Activated CD4-positive, alpha-beta T cell treated with anti-CD3 and anti-CD28 coated beads, Interleukin-10, Interleukin-2, amounts not matched to agents 100 ng/mL and 50 ng/mL, durations not matched to agents 16 hours and 8 hours (primary cell): ENCODE data around the gene TNFAIP1.
"Not testable (repeated sequence)": the region's sequence is repeated elsewhere in the genome, so short reads cannot be mapped to it uniquely, and the experiment has no call there.

Experiments
- DNase-seq: peaks from one replicate; pipeline ENCODE4 v3.0.0-alpha.2; 2020

TNFAIP1 gene

DNA sequence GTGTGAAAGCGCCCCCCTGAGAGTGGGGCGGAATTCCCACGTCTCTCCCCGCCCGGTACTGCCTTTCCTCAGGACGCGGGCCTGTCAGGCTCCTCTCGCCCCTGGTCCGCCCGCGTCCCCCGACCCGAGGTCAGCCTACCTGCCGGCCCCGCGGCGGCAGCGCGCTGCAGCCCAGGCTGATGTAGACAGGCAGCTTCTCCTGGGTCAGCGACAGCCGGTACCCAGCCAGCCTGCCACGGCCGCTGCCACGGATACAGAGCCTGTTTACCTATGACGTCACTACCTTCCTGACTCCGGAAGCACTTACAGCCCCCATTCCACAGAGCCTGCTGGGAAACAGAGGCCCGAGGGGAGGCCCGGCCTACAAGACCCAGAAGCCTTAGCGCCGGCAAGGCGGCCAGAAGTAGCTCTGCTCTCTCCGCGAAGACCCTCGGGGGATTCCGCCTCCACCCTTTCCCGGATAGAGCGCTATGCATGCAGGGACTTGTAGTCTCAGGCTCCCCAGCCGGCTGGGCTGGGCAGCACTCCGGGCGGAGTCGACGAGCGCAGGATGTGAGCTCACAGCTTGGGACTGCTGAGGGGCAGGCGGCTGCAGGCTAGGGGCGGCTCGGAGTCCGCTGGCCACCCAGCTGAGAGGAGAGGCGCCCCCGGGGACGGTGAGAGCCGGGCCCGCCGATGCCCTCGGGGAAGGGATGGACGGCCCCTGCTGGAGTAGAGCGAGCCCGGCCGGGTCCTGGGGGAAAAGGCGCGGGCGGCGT lies at the start of gene TNFAIP1, which contains the start of gene IFT20:
Gene TNFAIP1 (plus strand): TSS at position 561 of the 758 bp plus-strand sequence. CDS start 3,761 bp downstream, outside the sequence.
Gene IFT20 (minus strand): TSS at position 272 of the 758 bp plus-strand sequence. CDS start 3,487 bp downstream, outside the sequence.
- peak; percentile 100 for DNase-seq

DNA sequence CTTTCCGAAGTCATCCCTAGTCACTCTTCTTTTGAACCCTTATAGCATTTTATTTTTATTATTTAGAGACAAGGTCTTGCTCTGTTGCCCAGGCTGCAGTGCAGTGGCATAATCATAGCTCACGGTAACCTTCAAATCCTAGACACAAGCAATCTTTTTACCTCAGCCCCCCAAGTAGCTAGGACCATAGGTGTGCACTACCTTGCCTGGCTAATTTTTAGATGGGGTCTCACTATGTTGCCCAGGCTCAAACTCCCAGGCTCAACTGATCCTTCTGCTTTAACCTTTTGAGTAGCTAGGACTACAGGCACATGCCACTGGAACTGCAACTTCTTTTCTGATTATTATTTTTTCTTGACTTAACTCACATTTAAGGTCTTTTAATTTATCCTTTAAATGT lies 49.6 kb upstream of the TNFAIP1 start:
- no peak for DNase-seq

GRCh38 chr17:28290703-28291102 lies 44.9 kb upstream of the TNFAIP1 start:
- no peak for DNase-seq

- no peak for DNase-seq
Observed at GRCh38 chr17:28291780-28292330, 43.7 kb upstream of the TNFAIP1 start.

- not testable (repeated sequence) for DNase-seq
Observed at GRCh38 chr17:28292878-28293277, 42.7 kb upstream of the TNFAIP1 start.

DNA sequence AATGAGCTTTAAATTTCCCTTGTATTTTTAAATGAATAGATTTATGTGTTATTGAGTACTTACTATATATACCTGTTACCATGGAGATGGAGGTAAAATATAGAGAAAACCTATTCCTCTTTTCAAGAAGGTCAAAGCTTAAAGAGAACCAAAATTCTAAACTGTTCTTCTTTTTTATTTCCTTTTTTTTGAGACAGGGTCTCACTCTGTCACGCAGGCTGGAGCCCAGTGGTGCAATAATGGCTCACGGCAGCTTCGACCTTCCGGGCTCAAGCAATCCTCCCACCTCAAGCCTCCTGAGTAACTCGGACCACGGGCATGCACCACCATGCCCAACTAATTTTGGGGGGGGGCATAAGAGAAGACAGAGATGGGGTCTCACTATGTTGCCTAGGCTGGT lies 41.6 kb upstream of the TNFAIP1 start:
- no peak for DNase-seq

- peak; percentile 28 for DNase-seq
Observed at GRCh38 chr17:28295677-28296578, 39.6 kb upstream of the TNFAIP1 start.

DNA sequence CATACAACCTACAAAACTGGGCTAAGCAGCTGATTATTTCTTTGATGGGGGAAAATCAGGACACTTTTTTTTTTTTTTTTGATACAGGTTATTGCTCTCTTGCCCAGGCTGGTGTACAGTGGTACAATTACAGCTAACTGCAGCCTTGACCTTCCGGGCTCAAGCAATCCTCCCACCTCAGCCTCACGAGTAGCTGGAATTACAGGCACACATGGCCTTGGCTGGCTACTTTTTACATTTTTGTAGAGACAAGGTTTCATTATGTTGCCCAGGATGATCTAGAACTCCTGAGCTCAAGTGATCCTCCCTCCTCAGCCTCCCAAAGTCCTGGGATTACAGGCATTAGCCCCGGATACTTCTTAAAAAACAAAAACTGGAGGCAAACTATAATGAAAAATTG lies 37.1 kb upstream of the TNFAIP1 start:
- DNase-seq = no peak

DNA sequence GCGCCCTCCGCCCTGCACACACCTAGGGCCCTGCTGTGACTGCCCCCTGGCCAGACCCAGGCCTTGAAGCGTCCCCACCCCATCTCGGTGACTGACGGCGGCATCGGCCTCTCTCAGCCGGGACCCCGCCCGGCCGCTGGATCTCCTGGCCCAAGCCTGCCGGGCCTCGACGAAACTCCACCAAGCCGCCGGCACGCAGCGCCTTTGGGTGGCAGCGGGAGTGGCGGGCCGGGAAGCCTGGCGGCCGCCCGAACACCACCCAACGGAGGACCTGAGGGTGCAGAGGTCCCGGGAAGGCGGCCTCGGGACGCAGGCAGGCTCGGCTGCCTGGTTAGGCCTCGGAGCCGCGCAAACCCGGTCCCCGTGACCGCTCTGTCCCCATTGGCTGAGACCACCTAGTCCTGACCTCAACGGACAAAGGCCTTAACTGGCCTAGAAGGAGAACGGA lies 28.6 kb upstream of the TNFAIP1 start:
- no peak for DNase-seq

DNA sequence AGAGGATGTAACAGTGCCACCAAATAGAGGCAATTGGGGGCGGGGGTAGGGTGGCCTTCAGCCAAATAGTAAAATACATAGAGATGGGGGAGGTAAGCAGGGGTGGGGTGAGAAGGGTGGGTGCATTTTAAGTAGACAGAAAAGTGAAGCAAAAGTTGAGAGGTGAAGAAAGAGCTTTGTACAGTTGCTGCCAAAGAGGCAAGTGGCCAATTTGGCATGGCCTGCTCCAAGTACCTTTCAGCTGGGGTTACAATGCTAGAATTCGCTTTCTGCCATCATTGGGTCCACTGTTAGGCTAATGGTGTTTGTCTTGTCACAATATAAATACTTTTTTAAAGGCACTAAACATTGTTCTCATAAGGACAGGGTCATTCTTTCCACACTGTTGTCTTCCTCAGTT lies 21.7 kb upstream of the TNFAIP1 start:
- no peak for DNase-seq

GRCh38 chr17:28315846-28316705 lies 19.5 kb upstream of the TNFAIP1 start:
- no peak for DNase-seq

DNA sequence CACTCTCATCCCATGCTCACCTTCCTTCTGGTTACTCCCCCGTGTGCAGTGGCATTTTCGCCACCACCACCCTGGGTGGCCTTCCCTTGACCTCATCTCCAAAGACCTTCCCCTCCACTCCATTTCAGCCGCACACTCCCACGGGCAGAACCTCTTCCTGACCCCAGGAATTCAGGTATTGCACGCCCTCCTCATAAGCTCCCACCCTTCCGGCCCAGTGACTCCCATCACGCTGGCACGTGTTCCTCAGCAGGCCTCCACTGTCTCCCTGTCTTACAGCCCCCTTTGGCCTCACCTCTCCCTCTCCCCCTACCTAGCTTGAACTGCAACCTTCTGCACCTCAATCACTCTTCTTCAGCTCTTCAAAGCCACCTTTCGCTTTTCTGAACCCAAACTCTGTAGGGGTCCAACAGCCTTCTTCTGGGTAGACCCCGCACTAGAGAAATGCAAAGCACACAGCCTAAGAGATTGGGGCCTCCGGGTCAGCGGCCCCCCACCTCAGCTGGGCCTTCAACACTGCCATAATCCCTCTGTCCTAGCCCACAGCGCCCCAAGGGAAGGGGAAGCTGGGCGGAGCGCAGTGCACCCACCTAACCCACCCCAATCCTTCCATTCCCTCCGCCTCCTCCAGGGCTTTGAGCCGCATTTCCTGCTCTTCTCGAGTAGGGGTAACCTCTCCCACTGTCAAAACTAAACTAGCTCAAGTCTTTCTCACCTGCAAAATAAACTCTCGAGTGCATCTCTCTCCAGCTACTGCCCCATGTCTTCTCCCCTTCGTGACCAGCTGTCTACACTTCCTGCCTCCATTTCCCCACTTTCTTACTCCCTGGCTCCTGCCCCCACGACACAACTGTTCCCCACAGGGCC lies 18.2 kb upstream of the TNFAIP1 start:
- no peak for DNase-seq

GRCh38 chr17:28317966-28318758 lies 17.4 kb upstream of the TNFAIP1 start:
- no peak for DNase-seq

DNA sequence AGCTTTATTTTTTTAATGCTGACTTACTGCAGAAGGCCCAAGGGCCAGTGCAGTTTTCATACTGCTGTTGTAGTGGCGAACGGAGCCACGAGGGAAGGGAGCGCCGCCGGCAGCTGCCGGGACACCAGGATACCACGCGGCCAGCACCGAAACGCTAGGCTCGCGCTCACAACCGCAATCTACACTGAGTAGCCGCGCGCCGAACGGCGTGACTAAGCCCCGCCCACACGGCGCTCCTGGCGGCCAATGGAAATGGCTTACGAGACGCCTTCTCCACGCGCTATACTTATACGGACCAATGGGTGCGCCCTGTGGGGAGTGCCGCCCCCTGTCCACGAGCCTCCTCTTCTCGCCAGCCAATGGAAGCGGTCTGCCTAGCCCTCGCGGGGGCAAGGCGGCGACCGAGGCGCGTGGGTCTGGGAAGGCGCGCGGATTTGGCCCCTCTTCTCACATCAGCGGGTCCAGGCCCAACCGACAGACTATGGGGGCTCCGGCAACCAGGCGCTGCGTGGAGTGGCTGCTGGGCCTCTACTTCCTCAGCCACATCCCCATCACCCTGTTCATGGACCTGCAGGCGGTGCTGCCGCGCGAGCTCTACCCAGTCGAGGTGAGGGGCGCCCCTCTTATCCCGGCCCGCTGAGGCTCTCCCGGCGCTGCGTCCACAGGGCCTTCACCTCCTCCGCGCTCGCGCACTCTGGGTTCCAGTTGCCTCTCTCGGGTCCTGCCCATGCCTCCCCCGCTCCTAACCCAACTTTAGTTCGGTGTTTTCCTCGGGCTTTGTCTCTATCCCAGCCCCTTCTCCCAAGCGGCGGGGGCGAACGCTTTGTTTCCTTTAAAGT lies 16.6 kb upstream of the TNFAIP1 start, which contains the start of gene TMEM97:
Gene TMEM97 (plus strand): TSS at position 442 of the 839 bp plus-strand sequence. CDS start 40 bp downstream, at position 482.
- DNase-seq = peak; percentile 98

- DNase-seq = no peak
Observed at GRCh38 chr17:28319598-28319935, 16.0 kb upstream of the TNFAIP1 start.

DNA sequence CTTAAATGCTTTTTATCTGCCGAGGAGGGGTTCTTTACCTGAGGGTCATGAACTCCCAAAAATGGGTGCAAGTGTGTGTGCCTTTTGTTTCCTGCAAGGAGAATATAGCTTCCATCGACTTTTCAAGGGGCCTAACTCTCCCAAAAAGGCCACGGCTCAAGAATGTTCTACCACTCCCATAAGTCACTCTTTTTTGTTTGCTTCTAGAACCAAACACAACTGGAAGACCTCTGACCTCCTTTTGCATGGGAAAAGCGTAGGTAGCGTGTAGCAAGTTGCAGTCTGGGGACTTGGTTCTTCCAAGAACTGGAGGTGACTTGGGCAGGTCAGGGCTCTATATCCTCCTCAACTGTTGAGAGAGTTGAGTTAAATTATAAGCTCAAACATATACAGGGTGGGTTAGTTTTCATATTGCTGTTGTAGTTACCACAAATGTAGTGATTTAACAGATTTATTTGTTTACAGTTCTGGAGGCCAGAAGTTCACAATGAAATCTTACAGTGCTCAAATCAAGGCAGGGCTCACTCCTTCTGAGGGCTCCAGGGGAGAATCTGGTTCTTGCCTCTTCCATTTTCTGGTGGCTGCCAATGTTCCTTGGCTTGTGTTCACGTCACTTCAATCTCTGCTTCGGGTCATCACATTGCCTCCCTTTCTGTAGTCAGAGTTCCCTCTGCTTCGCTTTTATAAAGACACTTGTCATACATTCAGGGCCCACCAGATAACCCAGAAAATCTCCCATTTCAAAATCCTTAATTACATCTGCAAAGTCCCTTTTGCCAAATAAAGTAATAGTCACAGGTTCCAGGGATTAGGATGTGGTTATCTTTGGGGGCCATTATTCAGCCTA lies 15.1 kb upstream of the TNFAIP1 start:
- DNase-seq = no peak

GRCh38 chr17:28324267-28324745 lies 11.3 kb upstream of the TNFAIP1 start:
- DNase-seq = no peak

GRCh38 chr17:28324781-28325180 lies 10.8 kb upstream of the TNFAIP1 start:
- no peak for DNase-seq
